Measurements from ENCODE around the gene CCDC188. TPM values are rescaled to one million over a fixed set of nuclear protein-coding genes. Genes with fewer than 3 reads are reported as not detected.

The CCDC188 gene
- total RNA-seq, 6 experiments from 2014 or later = not detected

- Histone ChIP-seq H3K4me3 (no peak overlapping the region), H3K9me3 (no peaks in the 10 kb centered on the region), H3K27me3 (no peaks in the 10 kb centered on the region), H3K36me3 (peaks cover 0 to 56% (median 17%) of the 10 kb centered on the region in 4 donors), H3K4me1 (peaks cover 0 to 19% (median 9%) of the 10 kb centered on the region in 4 donors), H3K27ac (no peak overlapping the region)
- ATAC-seq (no peak), DNase-seq (peak in 2 of 3 donors; percentile 21 to 53)
- intact Hi-C loops (cut with DNase I) = loop anchor here (10.0 kb wide), 1 partner anchor 139 kb away; no protein-coding TSS in a partner anchor
- WGBS (ENCODE audit: insufficient coverage, low coverage, low lambda C conversion rate, missing lambda C conversion rate) = 71% methylated on average over 3 of the region's 19 CpGs
- TF ChIP-seq CTCF (IDR thresholded peaks at IDR 0.05) (no peak), POLR2A (IDR thresholded peaks at IDR 0.05) (no peak)
These were observed 37.1 kb downstream of the CCDC188 start for GRCh38 chr22:20113551-20114310.

GRCh38 chr22:20112623-20113511, 38.0 kb downstream of the CCDC188 start:
- peak in 2 of 3 donors; percentile 16 to 50 for DNase-seq
- intact Hi-C loops (cut with DNase I) = loop anchor here (10.0 kb wide), 1 partner anchor 138 kb away; no protein-coding TSS in a partner anchor
- Histone ChIP-seq H3K4me1 (peaks cover 0 to 10% (median 5%) of the 10 kb centered on the region in 4 donors), H3K27ac (no peak overlapping the region), H3K36me3 (peaks cover 0 to 62% (median 20%) of the 10 kb centered on the region in 4 donors), H3K9me3 (no peaks in the 10 kb centered on the region), H3K27me3 (no peaks in the 10 kb centered on the region), H3K4me3 (no peak overlapping the region)
- TF ChIP-seq POLR2A (IDR thresholded peaks at IDR 0.05) = no peak
- TF ChIP-seq CTCF (IDR thresholded peaks at IDR 0.05) = no peak
- no peak for ATAC-seq
- 69% methylated on average over 6 of the region's 26 CpGs for WGBS (ENCODE audit: insufficient coverage, low coverage, low lambda C conversion rate, missing lambda C conversion rate)

- Histone ChIP-seq H3K36me3 (peaks cover 3 to 71% (median 24%) of the 10 kb centered on the region in 4 donors), H3K27me3 (no peaks in the 10 kb centered on the region), H3K4me1 (peaks cover 0 to 9% (median 5%) of the 10 kb centered on the region in 4 donors), H3K4me3 (no peak overlapping the region), H3K9me3 (no peaks in the 10 kb centered on the region), H3K27ac (no peak overlapping the region)
- no peak for TF ChIP-seq CTCF (IDR thresholded peaks at IDR 0.05)
- no peak for TF ChIP-seq POLR2A (IDR thresholded peaks at IDR 0.05)
- ATAC-seq (no peak), DNase-seq (peak in 2 of 3 donors; percentile 16 to 46)
- 13% methylated on average over 4 of the region's 7 CpGs for WGBS (ENCODE audit: insufficient coverage, low coverage, low lambda C conversion rate, missing lambda C conversion rate)
- intact Hi-C loops (cut with DNase I) = loop anchor here (10.0 kb wide), 1 partner anchor 137 kb away; no protein-coding TSS in a partner anchor
These were observed 38.9 kb downstream of the CCDC188 start for GRCh38 chr22:20111689-20112622.

All from right lobe of liver (tissue), 6 donors.